ENCODE results near the gene CACNA1D.

DNA sequence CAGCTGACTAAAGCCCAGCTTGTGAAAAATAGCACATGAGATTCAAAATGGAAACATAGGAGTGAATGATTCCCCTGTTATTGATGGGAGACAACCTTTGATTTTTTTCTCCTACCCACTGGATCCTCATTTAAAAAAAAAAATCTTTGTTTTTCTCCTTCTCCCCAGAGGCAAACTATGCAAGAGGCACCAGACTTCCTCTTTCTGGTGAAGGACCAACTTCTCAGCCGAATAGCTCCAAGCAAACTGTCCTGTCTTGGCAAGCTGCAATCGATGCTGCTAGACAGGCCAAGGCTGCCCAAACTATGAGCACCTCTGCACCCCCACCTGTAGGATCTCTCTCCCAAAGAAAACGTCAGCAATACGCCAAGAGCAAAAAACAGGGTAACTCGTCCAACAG lies 2.6 kb downstream of the CACNA1D start:
- TF ChIP-seq POLR2AphosphoS5 (IDR thresholded peaks at IDR 0.05; ENCODE audit: borderline replicate concordance, low read depth, low read length) (no peak), EZH2 (IDR thresholded peaks at IDR 0.05) (no peak), FOXP2 (optimal IDR thresholded peaks at IDR 0.05; ENCODE audit: control extremely low read depth, extremely low read length, insufficient read depth) (no peak)
